Dermis blood vessel endothelial cell (primary cell): ENCODE measurements around the gene BCL2L13. TPM values are rescaled to one million over a fixed set of nuclear protein-coding genes. Genes with fewer than 3 reads are reported as not detected.

ENCODE experiments used
- DNase-seq: peaks from one replicate; pipeline ENCODE4 v3.0.0; 2010
- total RNA-seq: library from RNA; depleted of rRNA; stranded (reverse); fragments of >200 nt; gene quantifications from 2 replicates; pipeline ENCODE4 v1.2.3, GENCODE V29; 2014

Gene BCL2L13, protein sequence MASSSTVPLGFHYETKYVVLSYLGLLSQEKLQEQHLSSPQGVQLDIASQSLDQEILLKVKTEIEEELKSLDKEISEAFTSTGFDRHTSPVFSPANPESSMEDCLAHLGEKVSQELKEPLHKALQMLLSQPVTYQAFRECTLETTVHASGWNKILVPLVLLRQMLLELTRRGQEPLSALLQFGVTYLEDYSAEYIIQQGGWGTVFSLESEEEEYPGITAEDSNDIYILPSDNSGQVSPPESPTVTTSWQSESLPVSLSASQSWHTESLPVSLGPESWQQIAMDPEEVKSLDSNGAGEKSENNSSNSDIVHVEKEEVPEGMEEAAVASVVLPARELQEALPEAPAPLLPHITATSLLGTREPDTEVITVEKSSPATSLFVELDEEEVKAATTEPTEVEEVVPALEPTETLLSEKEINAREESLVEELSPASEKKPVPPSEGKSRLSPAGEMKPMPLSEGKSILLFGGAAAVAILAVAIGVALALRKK
- total RNA-seq, result 42.0 and 55.6 TPM in 2 replicates

DNA sequence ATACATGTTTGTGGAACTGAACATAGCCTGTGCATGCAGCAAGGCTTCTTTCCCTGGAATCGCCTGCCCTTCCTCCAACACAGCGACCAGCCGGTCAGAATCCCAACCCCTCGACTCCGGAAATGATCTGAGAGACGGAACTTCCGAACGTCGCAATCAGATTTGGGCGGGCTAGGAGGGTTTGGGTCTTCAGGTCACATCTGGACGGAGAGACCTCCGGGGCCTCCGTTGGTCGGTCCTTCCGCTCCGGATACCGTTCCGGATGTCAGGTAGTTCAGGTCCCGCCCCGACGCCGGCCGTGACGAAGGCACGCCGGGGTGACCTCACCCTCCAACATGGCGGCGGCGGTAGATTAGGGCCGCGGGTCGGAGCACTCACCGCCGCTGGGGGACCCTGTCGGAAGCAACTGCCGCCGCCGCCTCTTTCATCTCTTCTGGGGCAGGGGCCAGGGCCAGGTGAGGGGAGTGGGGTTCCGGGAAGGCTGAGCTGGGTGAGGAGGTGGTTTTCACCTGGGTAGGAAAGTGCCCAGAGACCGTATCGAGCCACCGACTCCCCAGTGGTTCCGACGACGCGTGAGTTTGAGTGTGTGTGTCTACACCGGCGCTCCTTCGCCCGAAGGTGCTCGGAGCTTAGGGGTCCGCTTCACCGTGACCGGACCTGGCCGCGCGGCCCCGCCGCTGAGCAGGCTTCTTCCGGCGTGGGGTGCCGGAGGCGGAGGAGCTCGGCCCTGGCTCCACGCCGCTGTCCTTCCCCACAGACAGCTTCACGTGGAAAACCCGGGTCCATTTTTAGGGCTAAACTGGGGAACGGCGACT lies at the start of gene BCL2L13:
BCL2L13 (plus strand) TSS at position 326 of the 815 bp plus-strand sequence. CDS start 16,955 bp downstream, outside the sequence.
- peak; percentile 92 for DNase-seq

DNA sequence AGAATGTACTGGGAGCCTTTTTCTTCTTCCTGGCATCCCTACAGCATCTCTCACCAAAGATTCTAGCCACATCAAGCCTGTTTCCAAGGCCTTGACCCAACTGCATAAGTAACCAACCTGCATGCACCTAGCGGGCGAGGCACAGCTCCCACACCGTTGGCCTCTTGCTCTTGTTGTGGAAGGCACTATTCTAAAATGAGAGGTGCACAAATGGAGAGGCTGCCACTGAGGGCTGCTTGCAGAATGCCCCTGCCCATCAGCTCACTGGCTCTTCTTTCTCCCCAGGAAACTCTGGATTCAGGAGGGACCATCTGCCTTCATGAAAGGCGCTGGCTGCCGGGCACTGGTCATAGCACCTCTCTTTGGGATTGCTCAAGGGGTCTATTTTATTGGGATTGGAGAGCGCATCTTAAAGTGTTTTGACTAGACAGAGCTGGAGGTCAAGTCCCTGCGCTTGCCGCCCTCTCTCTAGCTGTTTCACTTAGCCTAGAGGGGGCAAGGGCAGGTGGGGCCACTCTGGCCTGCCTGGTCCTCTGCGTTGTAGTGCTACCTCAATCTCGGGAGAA lies 48.7 kb upstream of the BCL2L13 start:
- no peak for DNase-seq

DNA sequence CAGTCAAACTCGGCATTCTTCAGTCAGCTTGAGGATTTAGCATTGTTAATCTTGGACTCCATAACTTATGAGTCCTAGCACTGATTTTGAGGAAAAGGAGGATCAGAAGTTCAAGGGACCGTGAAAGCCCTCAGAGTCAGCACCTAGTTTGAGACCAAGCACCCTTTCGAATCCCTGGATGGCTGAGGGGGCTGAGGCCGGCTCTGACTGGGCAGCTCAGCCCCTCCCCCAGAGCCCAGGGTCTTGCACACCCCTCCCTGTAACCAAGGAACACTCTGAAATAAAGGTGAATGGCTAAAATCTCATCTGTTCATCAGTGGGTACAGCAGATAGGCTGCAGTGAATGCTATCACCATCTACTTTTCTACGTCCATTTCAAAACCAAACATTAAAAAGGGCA lies 48.0 kb upstream of the BCL2L13 start:
- DNase-seq, result no peak

DNA sequence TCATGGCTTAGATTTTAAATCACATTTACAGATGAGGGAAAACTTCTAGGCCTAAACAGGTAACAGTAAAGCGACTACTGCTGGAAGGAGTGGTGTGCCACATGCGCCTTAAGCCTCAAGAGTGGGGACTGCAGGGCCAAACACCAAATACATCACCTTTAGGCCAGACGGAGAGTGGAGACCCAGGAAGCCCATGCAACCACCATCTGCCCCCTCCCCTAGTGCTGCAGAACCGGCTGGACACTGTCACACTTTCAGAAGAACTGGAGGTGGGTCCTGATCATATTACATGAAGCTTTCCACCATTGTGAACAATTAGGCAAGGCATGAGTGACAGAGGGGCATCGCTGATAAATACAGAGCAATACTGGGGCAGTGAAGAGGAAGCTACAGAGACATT lies 46.4 kb upstream of the BCL2L13 start:
- no peak for DNase-seq

DNA sequence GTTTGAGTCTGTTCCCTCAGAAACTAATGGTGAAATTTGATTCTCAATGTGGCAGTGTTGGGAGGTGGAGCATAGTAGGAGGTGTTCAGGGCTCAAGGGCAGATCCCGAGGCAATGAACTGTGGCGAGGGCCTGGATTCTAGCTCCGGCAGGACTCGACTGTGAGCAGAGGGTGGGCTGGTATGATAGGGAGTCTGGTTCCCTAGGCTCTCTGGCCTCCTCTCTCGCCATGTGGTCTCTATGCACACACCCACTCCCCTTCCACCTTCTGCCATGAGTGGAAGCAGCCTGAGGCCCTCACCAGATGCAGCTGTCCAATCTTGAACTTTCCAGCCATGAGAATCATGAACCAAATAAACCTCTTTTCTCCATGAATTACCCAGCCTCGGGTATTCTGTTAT lies 42.3 kb upstream of the BCL2L13 start:
- DNase-seq, result no peak

DNA sequence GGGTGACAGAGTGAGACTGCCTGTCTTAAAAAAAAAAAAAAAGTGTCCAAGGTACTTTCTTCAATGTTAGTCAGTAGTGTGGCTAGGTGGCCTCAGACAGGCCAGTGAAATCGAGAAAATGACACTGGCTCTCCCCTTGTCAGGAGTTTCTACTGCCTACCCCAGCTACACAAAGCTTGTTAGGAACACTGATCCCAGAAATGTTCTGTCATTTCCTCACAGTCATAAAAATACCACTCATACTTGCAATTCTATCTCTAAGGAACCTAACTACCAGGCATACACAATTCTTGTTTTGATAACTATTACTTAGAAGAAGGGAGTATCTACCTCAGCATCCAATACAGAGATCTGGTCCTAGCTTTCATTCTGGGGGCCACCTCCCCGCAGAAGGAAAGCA lies 41.3 kb upstream of the BCL2L13 start:
- DNase-seq, result no peak

DNA sequence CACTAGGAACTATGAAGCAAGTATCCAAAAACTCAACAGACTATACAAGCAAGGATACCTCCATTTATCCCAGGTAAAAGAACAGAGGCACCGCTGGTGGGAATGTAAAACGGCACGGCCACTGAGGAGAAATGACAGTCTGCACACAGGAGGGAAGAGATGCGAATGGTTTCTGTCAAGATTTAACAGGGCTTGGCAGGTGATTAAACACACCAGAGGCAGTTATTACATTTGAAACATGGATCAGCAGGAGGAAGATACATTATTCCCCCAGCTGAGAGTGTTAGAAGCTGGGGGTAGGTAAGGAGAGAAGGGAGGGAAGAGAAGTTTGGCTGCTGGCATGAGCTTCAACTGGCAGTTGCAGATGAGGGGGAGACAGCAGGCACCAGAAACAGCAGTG lies 40.2 kb upstream of the BCL2L13 start:
- no peak for DNase-seq

DNA sequence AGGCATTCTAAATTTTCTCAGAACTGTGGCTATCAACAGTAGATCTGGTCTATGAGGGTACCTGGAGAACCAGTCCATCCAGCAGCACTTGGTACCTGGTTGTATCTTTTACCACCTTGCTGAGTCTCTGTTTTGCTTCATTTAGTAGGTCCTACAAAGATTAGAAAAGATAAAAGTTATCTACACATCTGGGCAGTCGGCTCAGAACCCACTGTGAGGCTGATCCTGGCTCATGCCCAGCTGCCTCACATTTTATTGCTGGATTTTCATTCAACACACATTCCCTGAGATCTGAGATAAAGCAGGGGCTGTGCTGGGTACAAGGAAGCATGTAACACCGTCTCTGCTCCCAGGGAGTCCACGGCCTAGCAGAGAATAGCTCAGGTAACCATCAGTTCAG lies 37.5 kb upstream of the BCL2L13 start:
- no peak for DNase-seq

DNA sequence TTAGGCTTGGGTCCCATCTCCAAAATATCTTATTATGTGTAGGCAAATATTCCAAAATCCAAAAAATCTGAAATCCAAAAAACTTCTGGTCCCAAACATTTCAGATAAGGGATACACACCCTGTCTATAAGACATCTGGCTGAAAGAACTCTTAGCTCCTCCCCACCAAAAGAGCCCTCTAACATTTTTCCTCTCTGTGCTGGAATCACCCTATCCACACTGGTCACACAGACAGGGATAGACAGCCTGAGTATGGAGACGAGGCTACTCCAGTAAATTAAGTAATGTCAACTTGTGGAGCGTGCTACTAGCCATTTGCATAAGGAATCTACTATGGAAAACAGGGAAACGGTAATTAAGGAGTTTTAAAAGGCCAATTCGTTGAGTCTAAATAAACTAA lies 34.9 kb upstream of the BCL2L13 start:
- DNase-seq, result no peak

DNA sequence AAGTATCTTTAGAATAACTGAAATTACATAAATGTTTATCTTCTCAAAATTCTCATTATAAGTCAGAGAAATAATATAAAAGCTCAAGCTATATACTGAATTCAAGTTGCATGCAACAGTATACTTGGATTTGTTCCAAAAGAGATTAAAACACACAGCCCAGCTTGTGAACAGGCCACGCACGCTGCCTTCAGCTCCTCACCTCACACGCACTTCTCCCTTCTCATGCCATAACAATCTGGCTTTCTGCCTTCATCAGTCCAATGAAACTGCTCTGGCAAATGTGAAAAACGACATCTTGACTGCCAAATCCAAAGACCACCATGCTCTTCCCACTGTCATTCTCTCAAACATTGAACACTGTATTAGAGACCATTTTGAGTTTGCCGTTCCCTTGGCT lies 32.1 kb upstream of the BCL2L13 start:
- DNase-seq, result no peak

DNA sequence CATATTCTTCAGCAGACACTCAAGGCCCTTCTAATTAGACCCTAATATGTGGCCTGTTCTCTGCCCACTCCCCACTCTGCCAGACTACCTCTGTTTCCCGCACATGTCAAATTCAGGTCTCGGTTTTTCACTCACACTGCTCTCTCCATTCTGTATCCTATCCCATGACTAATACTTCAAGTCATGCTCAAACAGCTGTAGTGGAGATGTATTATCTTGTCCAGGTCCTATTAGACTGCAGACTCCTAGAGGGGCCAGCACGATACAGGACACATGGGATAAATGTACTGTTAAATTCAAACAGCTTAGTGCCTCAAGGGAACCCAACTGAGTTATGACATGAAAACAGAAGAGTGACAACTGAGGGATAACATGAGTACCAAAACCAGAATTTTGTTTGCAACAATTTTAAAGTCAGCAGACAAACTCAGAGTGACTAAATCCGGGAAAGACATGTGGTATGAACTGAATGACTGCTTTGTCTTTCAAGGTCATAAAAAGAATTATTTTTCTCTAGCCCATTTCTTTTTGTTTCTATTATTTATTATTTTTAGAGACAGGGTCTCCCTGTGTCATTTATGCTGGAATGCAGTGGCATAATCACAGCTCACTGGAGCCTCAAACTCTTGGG lies 30.6 kb upstream of the BCL2L13 start:
- no peak for DNase-seq

DNA sequence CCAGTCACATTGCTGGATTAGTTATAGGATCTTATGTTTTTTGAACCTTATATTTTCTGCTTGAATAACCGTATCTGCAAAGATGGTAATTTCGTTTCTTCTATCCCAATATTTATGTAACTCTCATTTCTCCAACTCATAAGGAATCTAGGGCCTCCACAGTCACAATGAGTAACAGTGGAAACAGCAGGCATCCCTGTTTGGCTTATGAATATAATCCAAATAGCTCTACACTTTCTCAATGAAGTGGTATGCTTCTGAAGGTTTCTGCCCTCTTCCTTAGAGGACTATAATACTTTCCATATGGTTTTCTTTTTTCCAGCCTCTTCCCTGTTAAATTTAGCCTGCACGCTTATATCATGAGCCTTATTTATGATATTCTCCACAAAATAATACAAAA lies 26.5 kb upstream of the BCL2L13 start:
- no peak for DNase-seq

DNA sequence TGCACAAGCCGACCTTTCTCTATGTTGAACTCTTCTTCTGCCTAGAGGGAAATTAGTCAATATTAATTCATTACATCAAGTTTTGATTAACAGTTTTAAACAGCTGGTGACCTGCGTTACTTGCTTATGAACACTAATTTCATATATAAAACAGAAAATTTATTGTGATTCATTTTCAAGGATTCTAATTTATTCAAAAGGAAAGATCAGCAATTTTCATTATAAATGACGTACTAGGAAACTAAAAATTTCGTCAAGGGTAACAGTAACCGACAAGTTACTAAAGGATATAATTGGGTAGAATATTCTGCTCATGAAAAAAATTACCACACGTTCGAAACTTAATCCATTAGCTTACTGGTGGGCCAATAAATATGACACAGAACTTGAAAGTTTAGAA lies 25.3 kb upstream of the BCL2L13 start:
- no peak for DNase-seq

DNA sequence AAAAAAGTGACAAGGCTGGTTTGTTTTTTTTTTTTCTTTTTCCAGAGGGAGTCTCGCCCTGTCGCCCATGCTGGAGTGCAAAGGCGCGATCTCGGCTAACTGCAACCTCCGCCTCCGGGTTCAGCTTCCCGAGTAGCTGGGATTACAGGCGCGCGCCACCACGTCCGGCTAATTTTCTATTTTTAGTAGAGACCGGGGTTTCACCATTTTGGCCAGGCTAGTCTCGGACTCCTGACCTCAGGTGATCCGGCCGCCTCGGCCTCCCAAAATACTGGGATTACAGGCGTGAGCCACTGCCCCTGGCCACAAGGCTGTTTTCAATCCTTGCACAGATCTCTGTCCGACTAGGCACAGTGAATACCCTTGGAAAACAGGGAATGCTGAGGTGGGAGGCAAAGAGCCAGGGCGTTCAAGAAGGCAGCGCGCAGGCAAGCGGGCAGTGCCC lies 10.6 kb upstream of the BCL2L13 start:
- DNase-seq, result peak; percentile 15

DNA sequence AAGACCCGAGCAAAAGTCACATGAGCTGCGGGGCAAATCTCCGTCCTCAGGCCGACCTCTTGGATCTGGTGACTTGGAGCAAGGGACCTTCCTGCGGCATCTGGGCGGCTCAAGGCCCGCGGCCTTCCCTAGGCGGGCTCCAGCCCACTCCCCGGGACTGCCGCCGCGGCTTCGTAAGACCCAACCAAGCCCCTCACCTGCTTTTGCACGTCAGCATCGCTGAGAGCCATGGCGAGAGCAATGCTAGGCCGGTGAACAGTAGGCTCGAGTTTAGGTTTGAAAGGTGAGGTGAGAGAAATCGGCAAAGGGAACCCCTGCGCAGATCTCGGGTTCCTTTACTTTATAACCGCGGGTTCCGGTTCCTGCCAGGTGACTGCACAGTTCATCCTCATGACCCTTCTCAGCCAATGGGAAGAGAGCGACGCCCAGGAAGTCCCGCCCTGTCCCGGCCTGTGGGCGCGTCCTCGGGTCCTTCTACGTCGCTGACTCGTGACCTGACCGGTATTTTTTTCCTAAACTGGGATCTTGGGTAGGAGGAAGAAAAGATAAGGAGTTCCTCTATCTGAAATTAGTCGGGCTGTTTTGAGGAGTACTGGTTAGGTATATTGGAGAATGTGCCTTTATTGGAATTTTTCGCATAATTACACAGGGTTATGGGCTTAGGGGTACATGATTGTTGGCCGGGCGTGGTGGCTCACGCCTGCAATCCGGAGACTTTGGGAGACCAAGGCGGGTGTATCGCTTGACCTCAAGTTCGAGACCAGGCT lies 10.0 kb upstream of the BCL2L13 start, which contains the start of gene ATP6V1E1:
ATP6V1E1 (minus strand) TSS at position 344 of the 767 bp plus-strand sequence; CDS start at position 230, 114 bp downstream.
- peak; percentile 98 for DNase-seq

DNA sequence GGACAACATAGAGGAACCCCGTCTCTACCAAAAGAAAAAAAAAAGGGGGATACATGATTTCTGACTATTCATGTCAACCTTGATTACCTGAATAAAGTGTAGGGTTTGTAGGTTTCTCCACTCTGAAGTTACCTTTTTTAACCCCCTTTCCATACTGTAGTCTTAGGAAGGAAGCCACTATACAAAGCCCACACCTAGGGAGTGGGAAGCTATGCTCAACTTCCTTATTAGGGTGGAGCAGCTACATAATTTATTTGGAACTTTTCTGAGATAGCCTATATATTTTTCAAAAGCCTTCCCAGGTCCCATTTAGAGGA lies 9.4 kb upstream of the BCL2L13 start:
- DNase-seq, result no peak

DNA sequence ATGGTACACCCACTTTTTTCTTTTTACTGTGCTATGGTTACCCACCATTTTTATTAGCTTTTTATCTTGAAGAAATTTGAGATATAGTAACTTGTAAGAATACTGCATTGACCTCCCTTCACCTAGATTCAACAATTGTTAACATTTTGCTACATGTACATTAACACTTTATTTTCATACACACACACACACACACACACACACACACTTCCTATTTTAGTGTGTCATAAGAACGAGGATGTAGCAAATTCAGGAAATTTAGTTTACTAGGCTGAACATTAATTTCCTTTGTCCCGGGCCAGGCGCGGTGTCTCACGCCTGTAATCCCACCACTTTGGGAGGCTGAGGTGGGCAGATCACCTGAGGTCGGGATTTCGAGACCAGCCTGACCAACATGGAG lies 8.9 kb upstream of the BCL2L13 start:
- peak; percentile 65 for DNase-seq

DNA sequence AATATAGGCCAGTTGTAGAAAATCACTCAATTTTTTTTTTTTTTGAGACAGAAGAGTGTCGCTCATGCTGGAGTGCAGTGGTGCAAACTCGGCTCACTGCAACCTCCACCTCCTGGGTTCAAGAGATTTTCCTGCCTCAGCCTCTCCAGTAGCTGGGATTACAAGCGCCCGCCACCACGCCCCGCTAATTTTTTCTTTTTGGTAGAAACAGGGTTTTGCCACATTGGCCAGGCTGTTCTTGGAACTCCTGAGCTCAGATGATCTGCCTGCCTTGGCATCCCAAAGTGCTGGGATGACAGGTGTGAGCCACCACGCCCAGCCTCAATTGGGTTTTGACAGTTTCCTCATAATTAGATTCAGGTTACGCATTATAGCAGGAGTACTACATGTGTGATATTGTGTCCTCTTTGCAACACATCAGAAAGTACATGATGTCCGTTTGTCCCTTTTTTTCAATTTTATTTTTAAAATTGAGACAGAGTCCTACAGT lies 7.4 kb upstream of the BCL2L13 start:
- no peak for DNase-seq

DNA sequence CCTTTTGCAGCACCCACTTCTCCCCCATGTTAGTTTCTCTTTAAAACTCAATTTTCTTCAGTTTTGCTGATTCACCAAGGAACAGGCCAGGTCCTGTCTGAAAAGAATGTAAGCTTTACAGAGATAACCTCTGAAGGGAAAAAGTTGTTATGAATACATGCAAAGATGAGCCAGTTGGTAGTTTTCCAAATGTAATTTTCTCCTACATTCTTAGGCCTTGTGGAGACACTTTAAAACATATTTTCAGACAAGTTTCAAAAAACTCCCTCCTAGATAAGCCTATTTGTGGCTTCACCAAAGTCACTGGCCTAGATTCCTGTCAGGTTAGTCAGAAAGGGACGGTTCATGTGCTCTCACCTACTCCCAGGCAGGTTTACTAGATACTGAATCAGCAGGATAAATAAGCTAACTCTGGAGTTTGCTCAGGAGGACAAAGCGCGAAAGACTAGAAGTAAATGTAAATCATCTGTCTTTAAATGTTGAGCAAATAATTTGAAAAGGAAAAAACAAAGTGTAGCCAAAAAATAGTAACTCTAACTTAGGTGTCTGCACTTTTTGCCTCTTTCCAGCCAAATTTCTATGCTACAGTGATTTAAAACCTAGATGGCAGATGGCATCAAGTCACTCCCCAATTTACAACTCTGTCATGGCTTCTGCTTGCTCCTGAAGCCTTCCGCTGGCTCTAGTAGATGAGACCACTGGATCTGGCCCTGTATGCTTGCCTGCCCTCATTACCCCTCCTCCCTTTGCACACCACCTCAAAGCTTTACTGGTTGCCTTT lies 5.2 kb upstream of the BCL2L13 start:
- DNase-seq, result no peak

DNA sequence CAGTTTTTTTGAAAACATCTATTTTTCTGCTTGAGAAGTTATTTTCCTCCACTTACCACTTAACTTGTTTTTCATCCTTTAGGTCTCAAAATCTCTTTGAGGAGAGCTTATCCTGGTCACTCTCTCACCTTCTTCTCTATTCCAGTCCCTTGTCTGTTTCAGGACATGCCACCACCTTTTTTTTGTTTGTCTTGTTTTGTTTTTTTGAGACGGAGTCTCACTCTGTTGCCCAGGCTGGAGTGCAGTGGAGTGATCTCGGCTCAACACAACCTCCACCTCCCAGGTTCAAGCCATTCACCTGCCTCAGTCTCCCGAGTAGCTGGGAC lies 4.6 kb upstream of the BCL2L13 start:
- no peak for DNase-seq

DNA sequence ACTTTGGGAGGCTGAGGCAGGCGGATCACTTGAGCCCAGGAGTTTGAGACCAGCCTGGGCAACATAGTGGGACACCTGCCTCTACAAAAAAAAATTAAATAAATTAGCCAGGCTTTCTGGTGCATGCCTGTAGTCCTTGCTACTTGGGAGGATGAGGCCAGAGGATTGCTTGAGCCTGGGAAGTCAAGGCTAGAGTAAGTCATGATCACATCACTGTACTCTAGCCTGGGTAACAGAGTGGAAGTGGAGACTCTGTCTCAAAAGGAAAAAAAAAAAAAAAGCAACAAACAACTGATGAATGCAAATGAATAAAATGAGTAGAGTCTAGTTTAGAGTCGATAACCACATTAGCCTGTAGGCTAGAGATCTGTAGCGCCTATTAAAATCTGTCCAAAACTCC lies 3.9 kb upstream of the BCL2L13 start:
- DNase-seq, result peak; percentile 38
